Astrocyte of the cerebellum (primary cell): ENCODE results near the gene TNIK.

ENCODE experiments used
- DNase-seq: peaks from one replicate; pipeline ENCODE4 v3.0.0-alpha.2; 2011; ENCODE audit warnings: low read depth
- H3K4me3 ChIP-seq: 2 replicates; pipeline ENCODE4 v1.5.1; 2011; ENCODE audit warnings: mild to moderate bottlenecking, low read depth, low read length, moderate library complexity
- in situ Hi-C: cut with HindIII; loops from 2 replicates; pipeline ENCODE4 v1.10.0; 2017; ENCODE audit warnings: low sequenced_read_pairs
- TF ChIP-seq, protein P1 (sequence below): IDR thresholded peaks from 2 replicates; pipeline ENCODE4 v1.5.1; 2012; ENCODE audit warnings: low read length, low read depth, moderate library complexity, mild to moderate bottlenecking; ENCODE audit errors: missing control alignments

TNIK gene

DNA sequence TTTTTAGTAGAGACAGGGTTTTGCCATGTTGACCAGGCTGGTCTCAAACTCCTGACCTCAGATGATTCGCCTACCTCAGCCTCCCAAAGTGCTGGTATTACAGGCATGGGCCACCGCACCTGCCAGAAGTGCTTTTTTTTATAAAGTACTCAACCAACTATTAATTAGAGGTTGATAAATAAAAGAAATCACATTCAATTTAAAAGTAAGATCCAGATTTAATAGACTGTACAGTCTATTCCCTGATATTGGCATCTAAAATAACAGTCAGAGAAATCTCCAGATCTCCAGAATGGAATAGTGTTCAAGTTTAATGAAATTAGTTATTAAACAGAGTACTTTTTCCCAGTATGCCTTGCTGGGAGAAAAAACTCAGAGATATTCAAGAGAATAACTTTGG is 290.8 kb downstream of the TNIK start:
- H3K4me3 ChIP-seq = no peak overlapping the region
- TF ChIP-seq, protein P1, sequence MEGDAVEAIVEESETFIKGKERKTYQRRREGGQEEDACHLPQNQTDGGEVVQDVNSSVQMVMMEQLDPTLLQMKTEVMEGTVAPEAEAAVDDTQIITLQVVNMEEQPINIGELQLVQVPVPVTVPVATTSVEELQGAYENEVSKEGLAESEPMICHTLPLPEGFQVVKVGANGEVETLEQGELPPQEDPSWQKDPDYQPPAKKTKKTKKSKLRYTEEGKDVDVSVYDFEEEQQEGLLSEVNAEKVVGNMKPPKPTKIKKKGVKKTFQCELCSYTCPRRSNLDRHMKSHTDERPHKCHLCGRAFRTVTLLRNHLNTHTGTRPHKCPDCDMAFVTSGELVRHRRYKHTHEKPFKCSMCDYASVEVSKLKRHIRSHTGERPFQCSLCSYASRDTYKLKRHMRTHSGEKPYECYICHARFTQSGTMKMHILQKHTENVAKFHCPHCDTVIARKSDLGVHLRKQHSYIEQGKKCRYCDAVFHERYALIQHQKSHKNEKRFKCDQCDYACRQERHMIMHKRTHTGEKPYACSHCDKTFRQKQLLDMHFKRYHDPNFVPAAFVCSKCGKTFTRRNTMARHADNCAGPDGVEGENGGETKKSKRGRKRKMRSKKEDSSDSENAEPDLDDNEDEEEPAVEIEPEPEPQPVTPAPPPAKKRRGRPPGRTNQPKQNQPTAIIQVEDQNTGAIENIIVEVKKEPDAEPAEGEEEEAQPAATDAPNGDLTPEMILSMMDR = no peak
- DNase-seq = no peak
- in situ Hi-C loops = no loop called here

DNA sequence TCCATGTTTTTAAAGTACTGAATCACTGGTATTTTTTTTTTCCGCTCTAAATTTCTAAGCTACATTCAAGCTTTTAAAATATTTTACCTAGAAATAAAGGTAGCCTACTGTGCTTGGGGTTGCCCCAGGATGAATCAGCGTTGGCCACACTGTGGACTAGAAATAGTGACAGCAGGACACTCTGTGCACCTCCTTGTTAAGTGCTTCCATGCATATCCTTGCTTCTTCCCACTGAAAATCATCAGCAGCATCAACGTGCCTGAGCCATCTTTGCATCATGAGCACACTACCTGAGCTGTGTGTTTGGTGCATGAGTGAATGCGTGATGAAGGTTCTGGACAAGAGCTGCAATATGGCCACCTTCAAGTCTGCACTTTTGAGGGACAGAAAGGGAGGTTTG is 291.7 kb downstream of the TNIK start:
- in situ Hi-C loops = no loop called here
- TF ChIP-seq, protein P1 = no peak
- no peak for DNase-seq
- H3K4me3 ChIP-seq = no peak overlapping the region

DNA sequence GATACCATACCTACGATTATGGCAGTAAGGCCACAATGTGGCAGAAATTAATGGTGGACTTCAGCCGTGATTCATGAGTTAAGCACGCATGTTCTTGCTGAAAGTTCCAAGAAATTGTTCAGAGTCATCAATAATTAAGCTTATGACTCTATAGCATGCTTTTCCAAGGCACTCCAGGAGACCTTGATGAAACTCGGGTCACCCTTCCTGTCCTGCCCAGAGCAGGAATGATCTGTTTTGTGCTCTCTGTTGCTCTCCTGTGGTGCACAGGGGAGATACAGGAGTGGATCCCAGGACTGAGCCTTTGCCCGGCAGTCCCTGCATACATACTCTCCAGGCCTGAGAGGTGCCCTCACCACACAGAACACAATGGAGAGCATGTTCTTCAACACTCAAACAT is 292.1 kb downstream of the TNIK start:
- H3K4me3 ChIP-seq = no peak overlapping the region
- TF ChIP-seq, protein P1 = peak; percentile 65
- DNase-seq = peak; percentile 42
- in situ Hi-C loops = no loop called here

DNA sequence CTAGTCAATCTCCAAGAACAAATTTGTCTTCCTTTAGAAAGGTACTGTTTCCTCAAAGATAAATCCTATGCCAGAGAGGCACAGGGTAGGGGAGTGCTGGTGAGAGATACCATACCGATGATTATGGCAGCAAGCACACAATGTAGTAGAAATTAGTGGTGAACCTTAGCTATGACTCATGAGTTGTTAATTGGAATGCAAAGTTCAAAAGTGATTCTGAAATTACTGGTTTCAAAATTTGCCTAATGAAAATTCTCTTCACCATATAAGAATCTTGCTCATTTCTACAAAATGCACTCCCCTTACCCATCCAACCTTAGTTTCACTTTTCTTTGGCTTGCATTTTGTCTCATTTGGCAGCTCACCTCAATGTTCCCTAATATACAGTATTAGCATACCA is 294.2 kb downstream of the TNIK start:
- no peak overlapping the region for H3K4me3 ChIP-seq
- no peak for DNase-seq
- in situ Hi-C loops = no loop called here
- TF ChIP-seq, protein P1 = no peak

DNA sequence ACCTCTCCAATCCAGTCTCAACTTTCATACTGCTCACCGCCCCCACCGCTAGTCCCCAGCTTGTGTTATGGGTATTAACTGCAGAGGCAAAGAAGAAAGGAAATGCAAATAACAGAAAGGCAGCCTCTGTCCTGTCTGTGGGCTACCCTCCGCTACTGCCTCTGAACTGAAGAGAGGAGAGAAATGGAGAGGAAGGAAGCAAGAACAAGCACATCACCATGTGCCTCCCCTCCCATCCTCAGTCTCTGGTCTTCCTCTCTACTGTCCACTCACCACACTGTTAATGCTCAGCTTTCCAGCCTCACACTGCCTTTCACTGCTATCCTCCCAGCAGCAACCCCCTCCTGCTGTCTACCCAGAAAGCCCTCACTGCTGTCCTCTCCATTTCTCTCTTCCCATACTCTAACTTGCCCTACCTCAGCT is 294.7 kb downstream of the TNIK start:
- in situ Hi-C loops = no loop called here
- H3K4me3 ChIP-seq = no peak overlapping the region
- TF ChIP-seq, protein P1 = no peak
- no peak for DNase-seq

DNA sequence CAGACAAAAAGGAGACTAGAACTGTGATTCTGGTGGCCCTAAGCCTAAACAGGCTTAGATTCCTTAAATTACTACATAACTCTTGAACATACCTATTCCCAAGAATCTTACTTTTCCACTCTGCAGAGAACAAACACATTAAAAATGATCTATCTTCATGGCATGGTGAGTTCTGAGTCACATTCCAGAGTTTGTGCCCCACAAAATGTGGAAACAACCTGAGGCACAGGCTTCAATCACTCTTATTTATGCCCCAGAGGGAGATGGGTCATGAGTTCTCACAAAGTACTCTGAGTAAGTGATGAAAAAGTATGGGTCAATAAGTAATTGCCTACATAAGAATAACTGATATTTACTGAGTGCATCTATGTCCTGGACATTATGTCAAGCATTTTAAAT is 296.1 kb downstream of the TNIK start:
- in situ Hi-C loops = no loop called here
- TF ChIP-seq, protein P1 = no peak
- DNase-seq = no peak
- no peak overlapping the region for H3K4me3 ChIP-seq
